ENCODE data around the gene USP14. TPM values are rescaled to one million over a fixed set of nuclear protein-coding genes. Genes with fewer than 3 reads are reported as not detected.

The USP14 gene
- total RNA-seq: 20.8 and 27.6 TPM in 2 replicates

DNA sequence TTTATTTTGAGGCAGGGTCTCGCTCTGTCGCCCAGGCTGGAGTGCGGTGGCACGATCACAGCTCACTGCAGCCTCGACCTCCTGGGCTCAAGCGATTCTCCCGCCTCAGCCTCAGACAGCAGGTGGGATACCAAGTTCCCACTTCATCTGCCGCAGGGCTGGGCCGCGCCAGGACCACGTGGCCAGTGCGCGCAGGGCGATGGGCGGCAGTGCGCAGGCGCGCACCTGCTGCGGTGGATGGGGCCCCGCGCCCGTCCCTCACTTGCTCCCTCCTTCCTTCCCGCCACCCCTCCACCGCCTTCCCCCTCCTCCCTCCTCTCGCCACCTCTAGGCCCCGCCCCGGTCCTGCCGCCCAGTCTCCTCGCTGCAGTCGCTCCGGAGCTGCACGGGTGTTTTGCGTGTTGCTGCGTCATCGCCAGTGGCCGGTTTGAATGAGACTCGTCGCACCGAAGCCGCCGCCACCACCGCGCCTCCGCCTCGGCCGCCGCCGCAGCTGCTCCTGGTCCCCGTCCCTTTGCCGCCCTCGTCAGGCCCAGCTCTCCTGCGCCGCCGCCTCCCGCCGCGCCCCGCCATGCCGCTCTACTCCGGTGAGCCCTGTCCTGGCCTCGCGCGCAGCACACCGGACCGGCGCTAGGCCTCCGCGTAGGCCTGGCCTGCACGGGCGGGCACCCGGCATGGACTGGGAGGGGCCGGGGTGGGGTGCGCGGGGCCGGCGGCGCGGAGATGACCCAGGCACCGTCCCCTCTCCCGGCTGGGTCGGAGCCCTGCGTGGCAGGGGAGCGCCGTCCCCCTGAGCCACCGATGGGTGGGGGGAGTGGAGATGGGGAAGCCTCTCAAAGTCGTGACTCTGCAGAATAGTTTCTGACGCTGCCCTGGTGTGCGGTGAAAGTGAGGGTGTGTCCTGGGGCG lies at the start of gene USP14:
Gene USP14 (plus strand): TSS at position 430 of the 909 bp plus-strand sequence. CDS start 142 bp downstream, at position 572.

Other genes starting within 250 kb of the USP14 start
- not detected in 2 replicates for gene TUBB8B, start 108.9 kb upstream of the USP14 start, total RNA-seq
- gene THOC1, start 109.5 kb downstream of the USP14 start, total RNA-seq: 15.1 and 16.2 TPM in 2 replicates